Spleen (tissue), 11 donors: ENCODE measurements around the gene ATXN1. TPM values are rescaled to one million over a fixed set of nuclear protein-coding genes. Genes with fewer than 3 reads are reported as not detected.

Source experiments
- DNase-seq: peaks from one replicate; pipeline ENCODE4 v3.0.0-alpha.2; 2020
- H3K27ac ChIP-seq, 8 donors: fragments of 200-600 bp; sonication (generic) in 7 of 8; 1 replicate in 4 of 8; 2 replicates in 4 of 8; pipeline versions ENCODE4 v1.5.0 to v1.8.0; 2016 to 2021; ENCODE audit warnings: inconsistent platforms in 4 of 8, mild to moderate bottlenecking in 4 of 8, moderate library complexity in 1 of 8
- H3K27me3 ChIP-seq, 7 donors: fragments of 200-600 bp; sonication (generic) in 6 of 7; replicated peaks in 1 of 7; 1 replicate in 4 of 7; 2 replicates in 3 of 7; pipeline versions ENCODE4 v1.5.0 to v1.8.0; 2016 to 2021; ENCODE audit warnings: inconsistent platforms in 3 of 7, mild to moderate bottlenecking in 1 of 7
- H3K36me3 ChIP-seq, 6 donors: fragments of 200-600 bp; sonication (generic) in 5 of 6; 1 replicate in 4 of 6; 2 replicates in 2 of 6; pipeline versions ENCODE4 v1.5.0 to v1.8.0; 2016 to 2021; ENCODE audit warnings: inconsistent platforms in 2 of 6
- H3K4me1 ChIP-seq, 6 donors: fragments of 200-600 bp; sonication (generic) in 5 of 6; 1 replicate in 3 of 6; 2 replicates in 3 of 6; pipeline versions ENCODE4 v1.5.0 to v1.8.0; 2016 to 2021; ENCODE audit warnings: inconsistent platforms in 3 of 6
- H3K4me3 ChIP-seq, 8 donors: fragments of 200-600 bp; sonication (generic) in 7 of 8; 1 replicate in 4 of 8; 2 replicates in 4 of 8; pipeline versions ENCODE4 v1.5.0 to v1.8.0; 2016 to 2021; ENCODE audit warnings: inconsistent platforms in 4 of 8, mild to moderate bottlenecking in 4 of 8, moderate library complexity in 2 of 8
- H3K9me3 ChIP-seq, 8 donors: fragments of 200-600 bp; sonication (generic) in 7 of 8; 1 replicate in 4 of 8; 2 replicates in 4 of 8; pipeline versions ENCODE4 v1.5.0 to v1.8.0; 2016 to 2021; ENCODE audit warnings: inconsistent platforms in 4 of 8
- CTCF ChIP-seq, 11 experiments: fragments of 200-600 bp in 7 of 11; fragments of 450-650 bp in 4 of 11; sonication (generic) in 4 of 11; IDR thresholded peaks in 8 of 11; conservative IDR thresholded peaks in 3 of 11; 1 replicate in 7 of 11; 2 replicates in 4 of 11; pipeline versions ENCODE4 v1.4.0 to v1.8.0; 2016 to 2021; ENCODE audit warnings: antibody characterized with exemption in 11 of 11, inconsistent platforms in 4 of 11, mild to moderate bottlenecking in 1 of 11
- POLR2A ChIP-seq, 3 donors: fragments of 450-650 bp; IDR thresholded peaks; one replicate each; pipeline ENCODE4 v1.5.1; 2017; ENCODE audit warnings: antibody characterized with exemption in 3 of 3, mild to moderate bottlenecking in 1 of 3
- POLR2AphosphoS5 ChIP-seq, 3 donors: sonication (generic); formaldehyde crosslinking; IDR thresholded peaks; one replicate each; pipeline ENCODE4 v1.5.1; 2017; ENCODE audit warnings: antibody characterized with exemption in 3 of 3
- WGBS, 5 donors: extraction: QIAGEN DNeasy Blood & Tissue Kit in 3 of 5; methylation state at CpG; one replicate each; pipeline versions ENCODE4 v1.1.5 to v1.1.7; 2013 to 2018; 5-methylcytosine and 5-hydroxymethylcytosine counted together
- intact Hi-C: fragments of 100-400 bp; cut with DNase I; formaldehyde crosslinking; loops from one replicate; pipeline ENCODE4 v1.15.0; 2023; ENCODE audit warnings: low total_unique reads
- polyA plus RNA-seq, 3 donors: library from polyadenylated mRNA; stranded (reverse); fragments of 200-250 nt; gene quantifications; one replicate each; pipeline ENCODE4 v1.2.1, GENCODE V29; 2013
- total RNA-seq, 7 donors: library from RNA; depleted of rRNA in 3 of 7; stranded (reverse); fragments of >200 nt in 3 of 7; fragmentation: NEBNext Ultra II Directional in 4 of 7; extraction: Animal tissue kit (Norgen Biotek cat#: 25700) in 4 of 7; gene quantifications; one replicate each; pipeline versions ENCODE4 v1.1.0 to v1.2.1, GENCODE V29; 2016 to 2021
- donor health status: healthy with polysubstance abuse.
- donor health status: DM: no; HTN: no; CAD: no; lungs with moderate emphysema.
- donor health status: DM: no; HTN: no; CAD: no.
- donor health status: Bipolar disorder and iron deficiency.
- donor health status: healthy.
- donor health status: DM: no; HTN: no; CAD: no.
- donor health status: DM: yes; HTN: yes; CAD: no.

ATXN1 gene
- total and polyA plus RNA-seq, 10 donors: 3.5 to 123 (median 73.9) TPM

GRCh38 chr6:16510245-16510644 is 251.0 kb downstream of the ATXN1 start:
- Histone ChIP-seq H3K4me3 (no peak overlapping the region), H3K27ac (no peak overlapping the region), H3K9me3 (no peaks in the 10 kb centered on the region), H3K4me1 (peaks cover 20 to 62% (median 45%) of the 10 kb centered on the region in 6 donors), H3K27me3 (no peaks in the 10 kb centered on the region), H3K36me3 (peaks cover 0 to 4% (median 0%) of the 10 kb centered on the region in 6 donors)
- 87 to 95% (median 88%) methylated on average over 2 of the region's 2 CpGs for WGBS, 5 donors
- intact Hi-C loops: loop anchor here (5.0 kb wide), 1 partner anchor 252 kb away; the partner anchor contains the start of gene ATXN1
- TF ChIP-seq POLR2AphosphoS5 (IDR thresholded peaks at IDR 0.05): no peak
- no peak for TF ChIP-seq POLR2A (IDR thresholded peaks at IDR 0.05)
- TF ChIP-seq CTCF (IDR thresholded peaks at IDR 0.05 in 8 of 11, conservative IDR thresholded peaks at IDR 0.05 in 3 of 11): no peak
- DNase-seq: no peak

DNA sequence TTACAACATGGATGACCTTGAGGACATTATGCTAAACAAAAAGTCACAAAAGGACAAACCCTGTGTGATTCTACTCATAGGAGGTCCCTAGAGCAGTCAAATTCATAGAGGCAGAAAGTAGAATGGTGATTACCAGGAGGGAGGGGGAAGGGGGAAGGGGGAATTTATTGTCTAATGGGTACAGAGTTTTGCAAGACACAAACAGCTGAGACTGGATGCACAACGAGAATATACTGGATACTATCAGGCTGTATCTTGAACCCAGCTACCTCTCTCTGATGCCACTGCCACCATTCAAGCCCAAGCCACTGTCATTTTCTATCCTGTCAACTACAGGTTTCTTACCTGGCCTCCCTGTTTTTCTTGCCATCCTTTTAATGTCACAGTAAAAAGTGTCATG is 252.3 kb downstream of the ATXN1 start:
- H3K36me3 ChIP-seq: no peaks in the 10 kb centered on the region
- intact Hi-C loops: no loop called here
- no peak for TF ChIP-seq CTCF (IDR thresholded peaks at IDR 0.05 in 8 of 11, conservative IDR thresholded peaks at IDR 0.05 in 3 of 11)
- no peak for TF ChIP-seq POLR2AphosphoS5 (IDR thresholded peaks at IDR 0.05)
- TF ChIP-seq POLR2A (IDR thresholded peaks at IDR 0.05): no peak
- no peaks in the 10 kb centered on the region for H3K27me3 ChIP-seq
- H3K9me3 ChIP-seq: no peaks in the 10 kb centered on the region
- H3K27ac ChIP-seq: peak overlapping the region in 2 of 8 donors; percentile 14 to 32
- no peak overlapping the region for H3K4me3 ChIP-seq
- H3K4me1 ChIP-seq: peaks cover 20 to 62% (median 51%) of the 10 kb centered on the region in 6 donors
- no peak for DNase-seq
- 50 to 87% (median 58%) methylated on average over 1 of the region's 1 CpG for WGBS, 5 donors

- no peak for TF ChIP-seq POLR2A (IDR thresholded peaks at IDR 0.05)
- no peak for TF ChIP-seq POLR2AphosphoS5 (IDR thresholded peaks at IDR 0.05)
- no peak for TF ChIP-seq CTCF (IDR thresholded peaks at IDR 0.05 in 8 of 11, conservative IDR thresholded peaks at IDR 0.05 in 3 of 11)
- peaks cover 0 to 4% (median 0%) of the 10 kb centered on the region in 8 donors for H3K9me3 ChIP-seq
- peaks cover 0 to 47% (median 33%) of the 10 kb centered on the region in 6 donors for H3K4me1 ChIP-seq
- H3K27ac ChIP-seq: peak overlapping the region in 5 of 8 donors; percentile 25 to 51 (median 36)
- 63 to 76% (median 70%) methylated on average over 9 of the region's 9 CpGs for WGBS, 5 donors
- H3K27me3 ChIP-seq: no peaks in the 10 kb centered on the region
- H3K4me3 ChIP-seq: no peak overlapping the region
- no peak for DNase-seq
- H3K36me3 ChIP-seq: peaks cover 0 to 4% (median 0%) of the 10 kb centered on the region in 6 donors
- intact Hi-C loops: no loop called here
These were observed 255.4 kb downstream of the ATXN1 start for GRCh38 chr6:16505711-16506357.

GRCh38 chr6:16504609-16505008 is 256.7 kb downstream of the ATXN1 start:
- WGBS, 5 donors: 48 to 56% (median 52%) methylated on average over 5 of the region's 5 CpGs
- no peak for TF ChIP-seq CTCF (IDR thresholded peaks at IDR 0.05 in 8 of 11, conservative IDR thresholded peaks at IDR 0.05 in 3 of 11)
- peak in 1 of 3 donors; percentile 13 for TF ChIP-seq POLR2AphosphoS5 (IDR thresholded peaks at IDR 0.05)
- no peak for TF ChIP-seq POLR2A (IDR thresholded peaks at IDR 0.05)
- no peak for DNase-seq
- Histone ChIP-seq H3K36me3 (peaks cover 0 to 4% (median 0%) of the 10 kb centered on the region in 6 donors), H3K9me3 (peaks cover 0 to 5% (median 0%) of the 10 kb centered on the region in 8 donors), H3K4me3 (no peak overlapping the region), H3K27me3 (no peaks in the 10 kb centered on the region), H3K4me1 (peaks cover 0 to 44% (median 33%) of the 10 kb centered on the region in 6 donors), H3K27ac (peak overlapping the region in 6 of 8 donors; percentile 20 to 58 (median 37))
- intact Hi-C loops: no loop called here
